GM12878 (cell line): ENCODE measurements around the gene HSF2BP. TPM values are rescaled to one million over a fixed set of nuclear protein-coding genes. Genes with fewer than 3 reads are reported as not detected.
"Not testable (repeated sequence)": the region's sequence is repeated elsewhere in the genome, so short reads cannot be mapped to it uniquely, and the experiment has no call there.

Experiments
- ATAC-seq: fragments of 200-7000 bp; cut with Tn5 transposase; 3 replicates; pipeline ENCODE4 v1.9.1; 2020; ENCODE audit warnings: mild to moderate bottlenecking, moderate library complexity
- BruUV-seq: library from RNA; stranded (reverse); fragments of 400-500 nt; replicated peaks from 2 replicates; lab custom pipeline; 2021; lab: Mats Ljungman, UMichigan
- CTCF ChIA-PET: fragments of 300-600 bp; sonication (Branson Sonifier 250); formaldehyde crosslinking; extraction: SDS; loops from one replicate; lab custom pipeline; 2021; ENCODE audit warnings: inconsistent platforms; lab: Yijun Ruan, JAX
- POLR2A ChIA-PET: fragments of 350-600 bp; formaldehyde crosslinking; extraction: SDS; loops from one replicate; lab custom pipeline; 2021; ENCODE audit warnings: inconsistent platforms; lab: Charles Lee
- RAD21 ChIA-PET: fragments of 300-600 bp; sonication (Branson Sonifier 250); formaldehyde crosslinking; loops from one replicate; lab custom pipeline; 2023; ENCODE audit warnings: antibody characterized with exemption; ENCODE audit not compliant: unreplicated experiment; lab: Charles Lee
- SMC1A ChIA-PET: fragments of 300-600 bp; sonication (Branson Sonifier 250); formaldehyde crosslinking; loops from one replicate; lab custom pipeline; 2023; ENCODE audit not compliant: unreplicated experiment, uncharacterized antibody; lab: Charles Lee
- DNase-seq: peaks from one replicate; pipeline ENCODE4 v3.0.0-alpha.2; 2011; ENCODE audit warnings: low read depth, low spot score
- FAIRE-seq: peaks from 3 replicates; lab custom pipeline; 2011; peaks lifted over from hg19 to GRCh38; lab: Jason Lieb, UNC
- H2AFZ ChIP-seq: 2 replicates; pipeline ENCODE4 v1.6.0; 2011; ENCODE audit warnings: low read depth, low read length, control low read depth; ENCODE audit not compliant: control insufficient read depth
- H3K27ac ChIP-seq: 2 replicates; pipeline ENCODE4 v1.5.1; 2011; ENCODE audit warnings: control low read depth; ENCODE audit not compliant: control insufficient read depth, insufficient read depth
- H3K27me3 ChIP-seq, 2 experiments: replicated peaks in 1 of 2; 2 replicates each; pipeline versions ENCODE4 v1.6.0 to v1.6.1; 2011; ENCODE audit warnings: low read length in 1 of 2; ENCODE audit not compliant: control insufficient read depth in 2 of 2, insufficient read depth in 2 of 2
- H3K36me3 ChIP-seq, 2 experiments: 2 replicates each; pipeline ENCODE4 v1.5.1; 2011; ENCODE audit warnings: low read length in 1 of 2; ENCODE audit not compliant: control insufficient read depth in 2 of 2, insufficient read depth in 2 of 2
- H3K4me1 ChIP-seq: 2 replicates; pipeline ENCODE4 v1.6.1; 2011; ENCODE audit warnings: mild to moderate bottlenecking, low read length, moderate library complexity, mixed read lengths; ENCODE audit not compliant: control insufficient read depth, insufficient read depth
- H3K4me2 ChIP-seq: 2 replicates; pipeline ENCODE4 v1.6.0; 2011; ENCODE audit warnings: control low read depth; ENCODE audit not compliant: control insufficient read depth, insufficient read depth
- H3K4me3 ChIP-seq: fragments of 200-600 bp; sonication (generic); 2 replicates; pipeline ENCODE4 v1.5.1; 2016
- H3K79me2 ChIP-seq: 2 replicates; pipeline ENCODE4 v1.6.0; 2011; ENCODE audit warnings: low read length; ENCODE audit not compliant: control insufficient read depth, insufficient read depth
- H3K9ac ChIP-seq: 2 replicates; pipeline ENCODE4 v1.8.0; 2011; ENCODE audit warnings: low read length, control low read depth, mixed read lengths; ENCODE audit not compliant: control insufficient read depth, insufficient read depth
- H3K9me3 ChIP-seq: replicated peaks from 3 replicates; pipeline ENCODE4 v1.5.1; 2011; ENCODE audit warnings: mild to moderate bottlenecking, low read length; ENCODE audit not compliant: control insufficient read depth, insufficient read depth
- H4K20me1 ChIP-seq: 2 replicates; pipeline ENCODE4 v1.6.0; 2011; ENCODE audit not compliant: control insufficient read depth, insufficient read depth
- WGBS: methylation state at CpG from one replicate; pipeline ENCODE4 v1.1.6; 2016; ENCODE audit warnings: low lambda C conversion rate; ENCODE audit not compliant: insufficient replicate concordance, insufficient coverage; ENCODE audit errors: missing lambda C conversion rate; 5-methylcytosine and 5-hydroxymethylcytosine counted together
- in situ Hi-C: fragments of 300-500 bp; cut with MboI; formaldehyde crosslinking; loops from 9 replicates; pipeline ENCODE4 v1.14.3; 2018; ENCODE audit warnings: mixed read lengths
- intact Hi-C: fragments of 100-400 bp; cut with micrococcal nuclease; formaldehyde crosslinking; loops from one replicate; pipeline ENCODE4 v1.14.2; 2022; ENCODE audit not compliant: unreplicated experiment
- polyA plus RNA-seq, 11 experiments: library from polyadenylated mRNA; depleted of rRNA in 4 of 11; unstranded in 6 of 11; stranded (reverse) in 5 of 11; fragments of >200 nt; fragmentation: Nextera tagmentation in 4 of 11; fragmentation: Illumina TruSeq in 1 of 11; extraction: Ambion mirVana in 4 of 11; extraction: Trizol in 1 of 11; gene quantifications; 1 replicate in 1 of 11; 2 replicates in 10 of 11; pipeline versions ENCODE4 v1.2.1 to v1.2.3, GENCODE V29; 2011 to 2016; ENCODE audit warnings: inconsistent platforms in 2 of 11, missing spikeins in 2 of 11, low read depth in 1 of 11
- total RNA-seq, 4 experiments: library from RNA; depleted of rRNA in 3 of 4; stranded (reverse); fragments of >200 nt in 3 of 4; fragmentation: Illumina TruSeq in 1 of 4; extraction: Trizol in 1 of 4; gene quantifications; 2 replicates each; pipeline versions ENCODE4 v1.2.1 to v1.2.3, GENCODE V29; 2013 to 2021

HSF2BP gene
- total and polyA plus RNA-seq, 10 of the 15 experiments (the other 5 are each of a cell fraction or from before 2014, with no cell fraction given): 0.07 to 0.81 (median 0.35) TPM

GRCh38 chr21:43503075-43503750 lies 156.1 kb downstream of the HSF2BP start:
- peak; percentile 90 for ATAC-seq
- RAD21 ChIA-PET, POLR2A ChIA-PET, H3K9ac ChIP-seq, H3K4me2 ChIP-seq, intact Hi-C loops, H3K4me3 ChIP-seq, DNase-seq, SMC1A ChIA-PET, H2AFZ ChIP-seq, H3K9me3 ChIP-seq, H4K20me1 ChIP-seq, H3K36me3 ChIP-seq, in situ Hi-C loops, H3K4me1 ChIP-seq, FAIRE-seq, BruUV-seq, H3K27me3 ChIP-seq, H3K27ac ChIP-seq, CTCF ChIA-PET, H3K79me2 ChIP-seq: not testable (repeated sequence)
- no CpG with 5 or more reads among the region's 15 CpGs for WGBS

- H3K9ac ChIP-seq, POLR2A ChIA-PET, intact Hi-C loops, H3K27ac ChIP-seq, RAD21 ChIA-PET, H4K20me1 ChIP-seq, BruUV-seq, H3K9me3 ChIP-seq, H3K27me3 ChIP-seq, H3K4me1 ChIP-seq, SMC1A ChIA-PET, FAIRE-seq, H3K36me3 ChIP-seq, H3K4me2 ChIP-seq, H2AFZ ChIP-seq, DNase-seq, CTCF ChIA-PET, H3K4me3 ChIP-seq, H3K79me2 ChIP-seq, in situ Hi-C loops: not testable (repeated sequence)
- ATAC-seq: 0 out of 3 replicates have a peak, but pooled peaks have one; percentile 27
- no CpG with 5 or more reads among the region's 23 CpGs for WGBS
Observed at GRCh38 chr21:43502407-43503071, 156.7 kb downstream of the HSF2BP start.

DNA sequence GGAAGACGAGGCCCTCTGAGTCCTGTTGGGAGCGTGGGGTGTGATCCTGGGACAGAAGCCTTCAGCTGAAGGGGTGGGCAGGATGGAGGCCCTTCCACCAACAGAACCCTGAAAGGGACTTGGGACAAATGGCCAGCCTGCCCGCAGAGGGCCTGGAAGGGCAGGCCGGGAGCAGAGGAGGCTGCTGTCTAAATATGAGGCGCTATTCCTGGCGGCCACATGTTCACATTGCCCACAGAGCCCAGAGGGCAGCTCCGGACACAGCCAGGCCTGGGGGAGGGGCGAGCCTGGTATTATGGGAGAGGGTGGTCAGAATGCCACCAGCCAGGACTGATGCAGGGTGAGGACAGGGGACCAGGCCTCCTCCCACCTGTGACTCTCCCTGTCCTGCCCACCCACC lies 160.4 kb downstream of the HSF2BP start:
- POLR2A ChIA-PET, H3K27ac ChIP-seq, ATAC-seq, H2AFZ ChIP-seq, FAIRE-seq, H4K20me1 ChIP-seq, H3K36me3 ChIP-seq, H3K4me1 ChIP-seq, RAD21 ChIA-PET, DNase-seq, H3K4me3 ChIP-seq, intact Hi-C loops, H3K4me2 ChIP-seq, H3K9me3 ChIP-seq, H3K9ac ChIP-seq, H3K27me3 ChIP-seq, SMC1A ChIA-PET, CTCF ChIA-PET, BruUV-seq, H3K79me2 ChIP-seq, in situ Hi-C loops: not testable (repeated sequence)
- WGBS: no CpG with 5 or more reads among the region's 8 CpGs

DNA sequence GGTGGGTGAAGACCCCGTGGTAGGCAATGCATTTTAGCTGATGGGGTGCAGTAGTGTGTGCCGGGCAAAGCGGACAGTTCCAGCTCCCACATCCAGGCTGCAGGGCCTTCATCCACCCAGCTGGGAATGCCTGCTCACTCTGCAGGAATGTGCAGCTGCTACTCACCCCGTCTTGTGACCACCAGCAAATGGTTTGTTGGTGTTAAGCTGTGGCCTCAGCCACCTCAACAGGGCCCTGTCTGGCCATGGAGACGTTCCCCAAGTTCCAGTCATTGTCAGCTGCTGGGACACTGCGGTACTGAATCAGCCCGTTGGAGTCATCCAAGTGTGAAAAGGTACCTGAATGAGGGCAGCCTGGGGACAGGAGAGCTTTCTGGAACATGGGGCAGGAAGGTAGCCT lies 161.2 kb downstream of the HSF2BP start:
- H3K4me3 ChIP-seq, BruUV-seq, DNase-seq, H3K27me3 ChIP-seq, SMC1A ChIA-PET, H3K79me2 ChIP-seq, RAD21 ChIA-PET, H2AFZ ChIP-seq, POLR2A ChIA-PET, H3K9ac ChIP-seq, intact Hi-C loops, H3K27ac ChIP-seq, CTCF ChIA-PET, H3K4me1 ChIP-seq, H3K4me2 ChIP-seq, H3K9me3 ChIP-seq, in situ Hi-C loops, H4K20me1 ChIP-seq, FAIRE-seq, H3K36me3 ChIP-seq, ATAC-seq: not testable (repeated sequence)
- no CpG with 5 or more reads among the region's 7 CpGs for WGBS
